Hindlimb muscle (tissue), 1 donor: ENCODE results near the gene ADARB2. TPM values are rescaled to one million over a fixed set of nuclear protein-coding genes. Genes with fewer than 3 reads are reported as not detected.
"Not testable (repeated sequence)": the region's sequence is repeated elsewhere in the genome, so short reads cannot be mapped to it uniquely, and the experiment has no call there.

Experiments used
- DNase-seq: peaks from one replicate; pipeline ENCODE4 v3.0.0-alpha.2; 2013
- polyA plus RNA-seq: library from polyadenylated mRNA; unstranded; fragments of 120-200 nt; gene quantifications from one replicate; pipeline ENCODE4 v1.2.1, GENCODE V29; 2013; ENCODE audit not compliant: insufficient read length

ADARB2 gene
- polyA plus RNA-seq, 1 donor = 0.04 TPM

- DNase-seq = no peak
Observed at GRCh38 chr10:1243486-1244234, 493.7 kb downstream of the ADARB2 start.

- no peak for DNase-seq
Observed at GRCh38 chr10:1242975-1243374, 494.4 kb downstream of the ADARB2 start.

- DNase-seq = no peak
Observed at GRCh38 chr10:1241973-1242935, 495.1 kb downstream of the ADARB2 start.

GRCh38 chr10:1241322-1241890, 495.9 kb downstream of the ADARB2 start:
- DNase-seq = no peak

- DNase-seq = no peak
Observed at GRCh38 chr10:1240341-1240775, 497.0 kb downstream of the ADARB2 start.

- no peak for DNase-seq
Observed at GRCh38 chr10:1233031-1233430, 504.3 kb downstream of the ADARB2 start.

GRCh38 chr10:1232164-1232911, 505.0 kb downstream of the ADARB2 start:
- DNase-seq = no peak

GRCh38 chr10:1230592-1231275, 506.6 kb downstream of the ADARB2 start:
- no peak for DNase-seq

GRCh38 chr10:1230138-1230537, 507.2 kb downstream of the ADARB2 start:
- no peak for DNase-seq

- no peak for DNase-seq
Observed at GRCh38 chr10:1229574-1229973, 507.8 kb downstream of the ADARB2 start.

GRCh38 chr10:1229116-1229515, 508.2 kb downstream of the ADARB2 start:
- DNase-seq = no peak

GRCh38 chr10:1228467-1228975, 508.8 kb downstream of the ADARB2 start:
- DNase-seq = no peak

GRCh38 chr10:1227510-1228402, 509.6 kb downstream of the ADARB2 start:
- no peak for DNase-seq

GRCh38 chr10:1226907-1227306, 510.4 kb downstream of the ADARB2 start:
- DNase-seq = not testable (repeated sequence)

- not testable (repeated sequence) for DNase-seq
Observed at GRCh38 chr10:1219874-1220273, 517.5 kb downstream of the ADARB2 start.

- DNase-seq = no peak
Observed at GRCh38 chr10:1217661-1218060, 519.7 kb downstream of the ADARB2 start.

- DNase-seq = no peak
Observed at GRCh38 chr10:1217237-1217587, 520.1 kb downstream of the ADARB2 start.

- no peak for DNase-seq
Observed at GRCh38 chr10:1216574-1217236, 520.6 kb downstream of the ADARB2 start.

GRCh38 chr10:1215862-1216573, 521.3 kb downstream of the ADARB2 start:
- DNase-seq = no peak
